ENCODE data around the gene CEP68.
A peak's percentile ranks its signal among the peaks of the same experiment; 100 is the strongest.

CEP68 gene

DNA sequence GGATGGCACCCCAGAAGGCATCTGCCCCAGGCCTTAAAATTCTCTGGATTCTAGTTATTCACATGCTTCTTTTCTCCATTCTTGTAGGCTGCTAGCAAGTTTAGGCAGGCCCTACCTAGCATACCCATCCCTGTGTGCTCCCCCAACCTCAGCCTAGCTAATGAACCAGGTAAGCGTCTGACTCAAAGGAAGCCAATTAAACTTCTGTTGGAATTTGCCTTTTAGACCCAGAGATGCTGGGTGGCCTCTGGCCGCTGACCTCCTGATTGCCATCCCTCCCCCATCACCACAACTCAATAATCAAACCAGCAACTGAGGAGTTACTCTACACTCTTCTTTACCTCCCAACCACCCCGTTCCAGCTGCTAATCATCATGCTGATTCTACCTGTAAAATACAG, 19.0 kb upstream of the CEP68 start:
- H3K4me2 ChIP-seq = no peak overlapping the region
- no peaks in the 10 kb centered on the region for H3K79me2 ChIP-seq (ENCODE audit: insufficient read depth, low read depth)
- H3K36me3 ChIP-seq (ENCODE audit: insufficient read depth) = no peaks in the 10 kb centered on the region
- no peak overlapping the region for H3K9ac ChIP-seq
- H3K27ac ChIP-seq = no peak overlapping the region
- H3K4me1 ChIP-seq (ENCODE audit: low read depth, poor library complexity, severe bottlenecking) = peaks cover 32% of the 10 kb centered on the region
- H4K20me1 ChIP-seq (ENCODE audit: insufficient read depth) = no peaks in the 10 kb centered on the region
- no peak overlapping the region for H3K4me3 ChIP-seq (IDR thresholded peaks at IDR 0.05; ENCODE audit: insufficient read depth, low read depth, low read length)
- no peak for TF ChIP-seq CTCF (conservative IDR thresholded peaks at IDR 0.05; ENCODE audit: low read depth, low read length)
- no peaks in the 10 kb centered on the region for H3K27me3 ChIP-seq (ENCODE audit: insufficient read depth, low read depth)
- H2AFZ ChIP-seq (ENCODE audit: low read depth) = no peak overlapping the region

DNA sequence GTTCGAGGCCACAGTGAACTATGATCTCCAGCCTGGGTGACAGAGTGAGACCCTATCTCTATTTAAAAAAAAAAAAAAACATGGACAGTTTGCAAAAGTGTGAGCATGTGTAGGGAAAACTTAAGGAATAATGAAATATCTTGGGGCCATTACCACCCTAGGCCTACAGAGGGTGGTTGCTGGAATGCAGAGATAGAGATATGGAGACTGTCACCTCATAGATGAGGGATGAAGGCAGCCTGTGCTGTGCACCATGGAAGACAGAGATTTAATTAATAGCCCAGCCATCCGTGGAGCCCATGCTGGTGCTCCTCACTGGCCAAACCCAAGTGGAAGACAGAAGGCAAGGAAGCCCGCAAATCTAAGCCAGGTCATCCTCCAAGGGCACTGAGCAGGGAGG, 16.6 kb upstream of the CEP68 start:
- no peaks in the 10 kb centered on the region for H3K79me2 ChIP-seq (ENCODE audit: insufficient read depth, low read depth)
- no peaks in the 10 kb centered on the region for H3K36me3 ChIP-seq (ENCODE audit: insufficient read depth)
- no peak overlapping the region for H3K27ac ChIP-seq
- no peaks in the 10 kb centered on the region for H4K20me1 ChIP-seq (ENCODE audit: insufficient read depth)
- no peak for TF ChIP-seq CTCF (conservative IDR thresholded peaks at IDR 0.05; ENCODE audit: low read depth, low read length)
- no peak overlapping the region for H3K4me2 ChIP-seq
- H3K4me1 ChIP-seq (ENCODE audit: low read depth, poor library complexity, severe bottlenecking) = peaks cover 16% of the 10 kb centered on the region
- no peaks in the 10 kb centered on the region for H3K27me3 ChIP-seq (ENCODE audit: insufficient read depth, low read depth)
- no peak overlapping the region for H3K4me3 ChIP-seq (IDR thresholded peaks at IDR 0.05; ENCODE audit: insufficient read depth, low read depth, low read length)
- H2AFZ ChIP-seq (ENCODE audit: low read depth) = no peak overlapping the region
- no peak overlapping the region for H3K9ac ChIP-seq

DNA sequence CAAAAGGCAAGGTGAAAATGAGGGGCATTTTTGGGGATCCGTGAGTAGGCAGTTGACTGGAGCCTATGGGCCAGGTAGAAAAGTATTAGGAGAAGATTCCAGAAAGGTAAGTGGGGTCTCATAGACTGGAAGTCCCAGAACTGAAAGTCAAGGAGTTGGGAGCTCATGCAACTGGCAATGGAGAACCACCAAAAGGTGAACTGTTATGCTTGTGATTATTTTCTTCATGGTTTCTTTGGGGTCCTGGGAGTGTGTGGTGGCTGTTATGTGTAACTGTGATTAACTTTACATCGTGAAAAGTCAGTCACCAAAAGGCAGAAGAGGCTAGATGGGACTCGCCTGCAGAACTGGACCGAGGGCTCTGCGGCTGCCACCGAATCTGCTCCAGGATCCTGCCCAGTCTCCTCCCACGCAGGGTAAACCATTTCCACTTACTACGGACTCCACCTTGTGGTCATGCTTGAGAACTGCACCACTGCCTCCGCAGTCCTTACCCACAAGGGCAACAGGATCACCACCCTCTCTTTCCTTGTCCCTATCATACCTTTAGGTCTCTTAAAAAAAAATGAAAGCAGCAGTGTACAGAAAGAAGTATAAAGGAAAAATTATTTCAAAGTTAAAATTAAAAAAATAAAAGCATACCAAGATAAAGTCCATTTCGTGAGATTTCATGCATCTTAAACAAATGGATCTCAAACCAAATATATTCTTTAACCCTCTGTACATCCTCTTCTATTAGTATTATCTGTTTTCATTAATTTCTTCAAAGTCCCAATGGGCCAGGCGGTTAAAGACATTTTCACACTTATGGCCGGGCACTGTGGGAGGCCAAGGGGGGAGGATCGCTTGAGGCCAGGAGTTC, 15.6 kb upstream of the CEP68 start:
- Histone ChIP-seq H4K20me1 (ENCODE audit: insufficient read depth) (no peaks in the 10 kb centered on the region), H3K79me2 (ENCODE audit: insufficient read depth, low read depth) (no peaks in the 10 kb centered on the region), H3K4me2 (peak overlapping the region; percentile 43; the same call in 1 of the 2 replicates), H3K36me3 (ENCODE audit: insufficient read depth) (no peaks in the 10 kb centered on the region), H3K4me3 (IDR thresholded peaks at IDR 0.05; ENCODE audit: insufficient read depth, low read depth, low read length) (no peak overlapping the region), H3K27ac (no peak overlapping the region), H3K9ac (no peak overlapping the region), H3K4me1 (ENCODE audit: low read depth, poor library complexity, severe bottlenecking) (peaks cover 16% of the 10 kb centered on the region), H2AFZ (ENCODE audit: low read depth) (peak overlapping the region; percentile 12; the same call in 1 of the 2 replicates), H3K27me3 (ENCODE audit: insufficient read depth, low read depth) (no peaks in the 10 kb centered on the region)
- peak; percentile 97 for TF ChIP-seq CTCF (conservative IDR thresholded peaks at IDR 0.05; ENCODE audit: low read depth, low read length)

GRCh38 chr2:65043001-65043400, 13.2 kb upstream of the CEP68 start:
- H3K4me1 ChIP-seq (ENCODE audit: low read depth, poor library complexity, severe bottlenecking) = peaks cover 16% of the 10 kb centered on the region
- H3K36me3 ChIP-seq (ENCODE audit: insufficient read depth) = no peaks in the 10 kb centered on the region
- H3K79me2 ChIP-seq (ENCODE audit: insufficient read depth, low read depth) = no peaks in the 10 kb centered on the region
- H3K4me3 ChIP-seq (IDR thresholded peaks at IDR 0.05; ENCODE audit: insufficient read depth, low read depth, low read length) = no peak overlapping the region
- TF ChIP-seq CTCF (conservative IDR thresholded peaks at IDR 0.05; ENCODE audit: low read depth, low read length) = no peak
- H4K20me1 ChIP-seq (ENCODE audit: insufficient read depth) = no peaks in the 10 kb centered on the region
- no peak overlapping the region for H3K9ac ChIP-seq
- no peak overlapping the region for H2AFZ ChIP-seq (ENCODE audit: low read depth)
- no peak overlapping the region for H3K27ac ChIP-seq
- H3K4me2 ChIP-seq = no peak overlapping the region
- no peaks in the 10 kb centered on the region for H3K27me3 ChIP-seq (ENCODE audit: insufficient read depth, low read depth)

All from KMS-11 (cell line).